Inflammatory macrophage treated with lipopolysaccharide for 1 hour (primary cell): ENCODE measurements around the gene RASAL2.
A peak's percentile ranks its signal among the peaks of the same experiment; 100 is the strongest.
"Not testable (repeated sequence)": the region's sequence is repeated elsewhere in the genome, so short reads cannot be mapped to it uniquely, and the experiment has no call there.

Source experiments
- DNase-seq, 2 donors: peaks; one replicate each; pipeline ENCODE4 v3.0.0-alpha.2; 2020 to 2022

The RASAL2 gene

DNA sequence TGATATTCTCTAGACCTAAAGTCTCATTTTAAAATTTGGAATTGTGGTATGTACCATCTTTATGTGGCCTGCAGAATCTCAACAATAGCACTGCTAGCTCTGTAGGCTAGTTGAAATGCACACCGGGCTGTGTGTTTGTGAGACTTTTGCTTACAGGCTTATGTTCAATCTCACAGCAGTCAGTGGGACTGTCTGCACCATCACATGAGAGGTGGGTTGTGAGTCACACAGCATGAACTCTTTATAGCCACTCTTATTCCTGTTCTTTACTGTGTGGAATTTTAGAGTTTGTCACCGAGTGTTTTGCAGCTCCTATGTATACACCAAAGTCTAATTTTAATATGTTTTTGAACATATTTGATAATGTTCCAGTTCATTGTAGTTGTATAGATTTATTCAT lies 74.6 kb downstream of the RASAL2 start:
- peak; percentile 31 to 67 for DNase-seq

- DNase-seq: no peak
Observed at GRCh38 chr1:178169649-178170048, 75.7 kb downstream of the RASAL2 start.

DNA sequence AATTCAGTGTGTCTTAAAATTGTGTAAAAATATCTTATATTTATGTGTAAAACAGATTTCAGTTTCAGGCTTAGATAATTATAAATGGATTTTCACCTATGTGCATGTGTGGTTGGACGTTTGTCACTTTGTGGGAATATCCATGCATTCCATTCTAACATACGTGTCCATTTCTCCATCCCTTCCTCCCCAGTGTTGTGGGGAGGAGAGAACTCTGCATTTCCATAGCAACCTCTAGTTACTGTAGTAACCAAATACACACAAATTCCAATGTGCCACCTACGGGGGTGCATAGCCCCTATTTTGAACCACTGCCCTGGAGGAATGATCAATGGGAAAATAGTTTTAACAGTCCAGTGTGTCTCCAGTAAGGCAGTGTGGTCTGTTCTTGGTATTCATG lies 79.0 kb downstream of the RASAL2 start:
- no peak for DNase-seq

GRCh38 chr1:178174539-178174938 lies 80.6 kb downstream of the RASAL2 start:
- DNase-seq: no peak

- DNase-seq: no peak
Observed at GRCh38 chr1:178180405-178180804, 86.5 kb downstream of the RASAL2 start.

- peak in 1 of 2 donors; percentile 21 for DNase-seq
Observed at GRCh38 chr1:178183796-178184195, 89.9 kb downstream of the RASAL2 start.

DNA sequence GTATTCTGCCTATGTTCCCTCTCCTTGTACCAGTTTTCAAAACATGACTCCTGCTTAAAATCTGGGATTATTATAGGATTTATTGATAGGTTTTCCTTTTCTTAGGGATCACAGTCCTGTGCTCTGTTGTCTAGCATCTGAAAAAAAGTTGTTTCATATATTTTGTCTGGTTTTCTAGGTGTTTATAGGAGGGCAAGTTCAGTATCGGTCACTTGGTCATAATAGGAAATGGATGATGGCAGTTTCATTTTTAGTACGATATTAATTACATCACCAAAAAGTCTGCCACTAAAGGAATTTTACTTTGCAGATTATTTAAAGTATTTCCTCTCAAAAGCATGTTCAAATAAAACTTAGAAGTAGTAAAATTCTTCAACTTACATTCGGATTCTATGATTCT lies 94.4 kb downstream of the RASAL2 start:
- peak; percentile 16 to 39 for DNase-seq

DNA sequence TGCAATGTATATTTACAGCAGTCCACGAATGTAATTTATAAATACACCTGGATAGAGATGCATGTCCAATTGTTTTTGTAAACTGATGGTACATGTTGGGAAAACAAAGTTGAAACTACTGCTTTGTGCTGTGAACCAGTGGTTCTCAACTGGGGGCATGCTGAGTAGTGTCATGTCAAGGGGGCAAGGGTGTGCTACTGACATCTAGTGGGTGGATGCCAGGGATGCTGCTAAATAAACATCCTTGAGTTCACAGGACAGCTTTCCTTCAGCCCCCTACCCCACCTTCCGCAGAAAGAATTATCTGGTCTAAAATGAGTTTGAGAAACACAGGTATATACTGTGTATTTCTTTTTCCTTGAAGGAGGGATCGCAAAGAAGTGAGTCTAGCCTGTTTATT lies 95.9 kb downstream of the RASAL2 start:
- peak; percentile 23 to 54 for DNase-seq

DNA sequence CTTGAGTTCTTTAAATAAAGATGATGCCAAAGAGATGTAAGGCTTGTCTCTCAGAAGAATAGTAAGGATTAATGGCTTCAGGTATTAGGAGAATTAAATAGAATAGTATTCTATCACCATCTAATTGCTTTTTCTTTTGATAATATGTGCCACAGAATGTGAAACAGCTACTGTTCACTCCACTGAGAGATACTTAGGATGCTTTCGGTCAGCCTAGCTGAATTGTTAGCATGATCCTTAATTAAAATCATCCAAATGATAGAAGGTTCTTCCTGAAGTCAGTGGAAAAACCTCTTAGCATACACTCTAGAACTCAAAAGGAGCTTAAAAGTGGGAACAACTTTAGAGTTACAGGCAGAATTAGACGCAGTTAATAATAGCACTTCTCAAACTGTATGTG lies 97.0 kb downstream of the RASAL2 start:
- no peak for DNase-seq

- DNase-seq: peak; percentile 70 to 89
Observed at GRCh38 chr1:178192686-178193085, 98.8 kb downstream of the RASAL2 start.

DNA sequence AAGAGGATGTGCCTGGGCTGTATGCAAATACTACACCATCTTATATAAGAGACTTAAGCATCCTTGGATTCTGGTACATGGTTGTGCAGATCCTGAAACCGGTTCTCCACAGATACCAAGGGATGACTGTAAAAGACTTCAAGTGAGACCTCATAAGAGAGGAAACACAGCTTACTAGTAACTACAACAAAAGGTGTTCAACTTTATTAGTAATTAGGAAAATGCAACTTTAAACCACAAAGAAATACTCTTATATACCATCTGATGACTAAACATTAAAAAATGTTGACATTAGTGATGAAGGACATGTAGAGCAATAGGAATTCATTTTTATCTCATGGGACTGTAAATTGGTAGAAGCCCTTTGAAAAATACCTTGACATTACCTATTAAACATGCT lies 102.7 kb downstream of the RASAL2 start:
- no peak for DNase-seq

DNA sequence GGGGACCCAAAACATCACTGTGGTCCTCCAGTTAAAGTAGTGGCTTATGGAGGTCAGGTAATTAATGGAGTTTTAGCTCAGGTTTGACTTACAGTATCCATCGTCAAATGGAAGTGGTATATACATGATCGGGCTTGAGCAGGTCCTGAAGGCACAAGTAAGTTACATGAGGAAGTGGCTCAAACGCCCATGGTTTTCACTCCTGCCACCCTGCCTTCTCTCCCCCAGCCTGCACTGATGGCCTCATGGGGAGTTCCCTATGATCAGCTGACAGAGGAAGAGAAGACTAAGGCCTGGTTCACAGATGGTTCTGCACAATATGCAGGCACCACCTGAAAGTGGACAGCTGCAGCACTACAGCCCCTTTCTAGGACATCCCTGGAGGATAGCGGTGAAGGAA lies 108.2 kb downstream of the RASAL2 start:
- peak in 1 of 2 donors; percentile 57 for DNase-seq

DNA sequence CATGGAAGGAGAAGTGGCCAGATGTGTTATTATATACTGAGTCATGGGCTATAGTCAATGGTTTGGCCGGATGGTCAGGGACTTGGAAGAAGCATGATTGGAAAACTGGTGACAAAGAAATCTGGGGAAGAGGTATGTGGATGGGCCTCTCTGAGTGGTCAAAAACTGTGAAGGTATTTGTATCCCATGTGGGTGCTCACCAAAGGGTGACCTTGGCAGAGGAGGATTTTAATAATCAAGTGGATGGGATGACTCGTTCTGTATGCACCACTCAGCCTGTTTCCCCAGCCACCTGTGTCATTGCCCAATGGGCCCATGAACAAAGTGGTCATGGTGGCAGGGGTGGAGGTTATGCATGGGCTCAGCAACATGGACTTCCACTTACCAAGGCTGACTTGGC lies 108.6 kb downstream of the RASAL2 start:
- not testable (repeated sequence) for DNase-seq

- DNase-seq: not testable (repeated sequence)
Observed at GRCh38 chr1:178208269-178208856, 114.5 kb downstream of the RASAL2 start.

GRCh38 chr1:178209935-178210334 lies 116.0 kb downstream of the RASAL2 start:
- DNase-seq: no peak

DNA sequence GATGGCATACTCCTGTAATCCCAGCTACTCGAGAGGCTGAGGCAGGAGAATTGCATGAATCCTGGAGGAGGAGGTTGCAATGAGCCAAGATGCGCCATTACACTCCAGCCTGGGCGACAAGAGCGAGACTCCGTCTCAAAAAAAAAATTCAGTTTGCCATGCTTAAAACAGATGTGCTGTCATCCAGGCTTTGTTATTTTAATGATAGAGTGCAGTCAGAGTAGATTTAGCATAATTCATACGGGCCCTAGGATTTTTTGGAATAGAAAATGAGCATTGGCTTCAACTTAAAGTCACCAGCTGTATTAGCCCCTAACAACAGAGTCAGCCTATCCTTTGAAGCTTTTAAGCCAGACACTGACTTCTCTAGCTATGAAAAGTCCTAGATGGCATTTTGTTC lies 124.6 kb downstream of the RASAL2 start:
- no peak for DNase-seq

GRCh38 chr1:178220094-178220493 lies 126.2 kb downstream of the RASAL2 start:
- peak; percentile 37 to 60 for DNase-seq

DNA sequence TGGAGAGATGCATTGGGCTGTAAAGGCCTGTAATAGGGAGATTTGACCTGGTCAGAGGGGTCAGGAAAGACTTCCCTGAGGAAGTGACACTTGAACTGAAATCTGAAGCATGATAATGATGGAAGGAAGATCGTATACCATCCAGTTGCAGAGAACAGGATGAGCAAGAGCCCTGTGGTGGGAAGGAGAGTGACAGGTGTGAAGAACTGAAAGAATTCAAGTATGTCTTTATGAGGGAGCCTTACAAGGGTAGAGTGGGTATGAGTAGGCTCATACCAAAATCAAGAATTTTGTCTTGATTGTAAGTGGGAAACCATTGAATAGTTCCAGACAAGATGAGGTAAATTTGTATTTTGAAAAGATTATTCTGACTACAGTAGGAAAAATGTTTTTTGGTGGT lies 129.4 kb downstream of the RASAL2 start:
- no peak for DNase-seq

GRCh38 chr1:178224358-178224757 lies 130.5 kb downstream of the RASAL2 start:
- no peak for DNase-seq

- DNase-seq: no peak
Observed at GRCh38 chr1:178230881-178231409, 137.0 kb downstream of the RASAL2 start.

- no peak for DNase-seq
Observed at GRCh38 chr1:178232108-178232507, 138.2 kb downstream of the RASAL2 start.

- DNase-seq: no peak
Observed at GRCh38 chr1:178232949-178233348, 139.0 kb downstream of the RASAL2 start.

GRCh38 chr1:178237121-178237520 lies 143.2 kb downstream of the RASAL2 start:
- DNase-seq: peak; percentile 12 to 34

GRCh38 chr1:178238722-178239510 lies 145.0 kb downstream of the RASAL2 start:
- peak; percentile 20 to 70 for DNase-seq
